Fibroblast of skin of scalp (primary cell): ENCODE data around the gene PILRA.
"Not testable (repeated sequence)": the region's sequence is repeated elsewhere in the genome, so short reads cannot be mapped to it uniquely, and the experiment has no call there.

Source experiments
- DNase-seq: peaks from one replicate; pipeline ENCODE4 v3.0.0-alpha.2; 2013

PILRA gene

DNA sequence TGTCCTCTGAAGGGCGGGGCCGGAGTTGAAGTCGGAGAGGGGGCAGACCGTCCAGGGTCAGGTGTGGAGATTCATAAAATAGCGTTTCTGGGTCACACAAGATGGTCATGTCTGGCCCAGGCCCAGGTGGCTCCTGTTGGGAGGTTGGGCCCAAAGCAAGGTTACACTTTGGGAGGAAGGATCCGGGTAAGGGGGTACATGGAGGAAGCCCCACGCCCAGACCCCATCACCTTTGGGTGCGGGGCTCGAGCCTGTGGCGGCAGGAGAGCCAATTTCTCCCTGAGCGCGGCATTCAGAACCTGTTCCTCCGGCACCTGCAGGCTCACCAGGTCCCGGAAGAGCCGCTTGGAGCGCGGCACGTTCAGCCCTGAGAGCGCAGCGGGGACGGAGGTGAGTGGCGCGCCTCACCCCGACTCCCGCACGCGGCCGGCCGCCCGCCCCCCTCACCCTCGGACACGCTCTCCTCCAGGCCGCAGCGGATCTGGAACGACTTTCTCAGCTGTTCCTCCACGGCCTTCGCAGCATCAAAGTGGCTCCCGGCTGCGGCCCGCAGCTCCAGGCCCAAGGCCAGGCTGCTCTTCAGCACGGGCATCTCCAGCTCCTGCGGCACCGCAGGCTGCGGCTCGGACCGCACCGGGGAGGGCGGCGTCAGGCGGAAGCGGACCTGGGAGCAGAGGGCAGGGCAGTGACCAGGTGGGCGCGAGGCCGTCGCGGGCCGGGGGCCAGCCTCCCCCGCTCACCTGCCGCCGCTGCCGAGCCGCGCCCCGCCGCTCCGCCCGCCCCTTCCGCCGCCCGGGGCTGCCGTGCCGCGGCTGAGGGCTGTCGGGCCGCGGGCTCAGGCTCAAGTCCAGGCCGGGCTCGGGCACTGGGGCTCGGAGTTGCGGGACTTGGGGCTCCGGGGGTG is 62.4 kb downstream of the PILRA start:
- no peak for DNase-seq

DNA sequence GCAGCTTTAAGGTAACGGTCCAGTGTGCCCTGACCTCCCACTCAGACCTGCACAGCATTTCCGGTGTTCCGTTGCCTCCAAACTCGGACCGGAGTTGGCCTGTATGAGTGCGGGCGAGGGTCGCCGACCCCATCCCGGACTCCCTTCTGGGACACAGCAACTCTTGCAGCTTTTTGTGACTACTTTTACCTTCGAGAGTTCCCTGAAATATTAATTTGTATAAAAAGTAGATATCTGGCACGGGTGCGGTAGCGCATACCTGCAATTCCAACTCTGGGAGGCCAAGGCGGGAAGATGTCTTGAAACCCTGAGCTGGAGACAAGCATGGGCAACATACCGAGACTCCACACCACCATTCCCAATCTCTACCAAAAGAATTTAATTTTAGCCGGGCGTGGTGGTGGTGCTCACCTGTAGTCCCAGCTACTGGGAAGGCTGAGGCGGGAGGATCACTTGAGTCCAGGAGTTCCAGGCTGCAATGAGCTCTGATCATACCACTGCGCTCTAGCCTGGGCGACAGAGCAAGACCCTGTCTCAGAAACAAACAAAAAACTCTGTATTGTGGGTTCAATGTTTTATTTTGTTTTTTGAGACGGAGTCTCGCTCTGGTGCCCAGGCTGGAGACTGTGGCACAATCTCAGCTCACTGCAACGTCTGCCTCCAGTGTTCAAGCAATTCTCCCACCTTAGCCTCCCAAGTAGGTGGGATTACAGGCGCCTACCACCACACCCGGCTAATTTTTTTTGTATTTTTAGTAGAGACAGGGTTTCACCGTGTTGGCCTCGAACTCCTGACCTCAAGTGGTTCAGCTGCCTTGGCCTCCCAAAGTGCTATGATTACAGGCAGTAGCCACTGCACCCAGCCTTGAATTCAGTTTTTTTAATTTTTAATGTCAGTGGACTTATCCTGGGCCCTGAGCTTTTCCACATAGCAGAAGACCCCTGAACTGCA is 64.1 kb downstream of the PILRA start:
- no peak for DNase-seq

DNA sequence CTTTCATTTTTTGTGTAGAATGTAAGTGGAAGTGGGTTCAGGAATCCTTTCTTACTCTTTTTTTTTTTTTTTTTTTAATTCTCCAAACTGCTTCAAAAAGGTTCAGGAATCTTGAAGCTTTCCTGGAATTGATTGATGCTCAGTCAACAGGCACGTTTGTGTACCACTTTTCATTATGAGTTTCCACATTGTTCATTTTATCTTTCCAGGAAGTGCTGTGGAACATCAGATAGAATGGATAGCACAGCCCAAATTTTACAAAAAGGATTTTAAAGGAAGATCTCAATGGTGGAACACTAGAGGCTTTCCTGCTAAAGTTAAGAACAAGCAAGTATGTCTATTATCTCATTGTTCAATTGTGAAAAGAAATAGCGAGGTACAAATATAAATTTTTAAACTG is 64.9 kb downstream of the PILRA start:
- DNase-seq = no peak

DNA sequence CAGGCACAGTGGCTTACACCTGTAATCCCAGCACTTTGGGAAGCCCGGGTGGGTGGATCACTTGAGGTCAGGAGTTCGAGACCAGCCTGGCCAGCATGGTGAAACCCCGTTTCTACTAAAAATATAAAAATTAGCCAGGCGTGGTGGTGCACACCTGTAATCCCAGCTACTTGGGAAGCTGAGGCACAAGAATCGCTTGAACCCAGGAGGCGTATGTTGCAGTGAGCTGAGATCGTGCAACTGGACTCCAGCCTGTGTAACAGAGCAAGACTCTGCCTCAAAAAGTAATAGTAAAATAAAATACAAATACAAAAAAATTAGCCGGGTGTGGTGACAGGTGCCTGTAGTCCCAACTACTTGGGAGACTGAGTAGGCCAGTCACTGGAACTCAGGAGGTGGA is 65.4 kb downstream of the PILRA start:
- not testable (repeated sequence) for DNase-seq

DNA sequence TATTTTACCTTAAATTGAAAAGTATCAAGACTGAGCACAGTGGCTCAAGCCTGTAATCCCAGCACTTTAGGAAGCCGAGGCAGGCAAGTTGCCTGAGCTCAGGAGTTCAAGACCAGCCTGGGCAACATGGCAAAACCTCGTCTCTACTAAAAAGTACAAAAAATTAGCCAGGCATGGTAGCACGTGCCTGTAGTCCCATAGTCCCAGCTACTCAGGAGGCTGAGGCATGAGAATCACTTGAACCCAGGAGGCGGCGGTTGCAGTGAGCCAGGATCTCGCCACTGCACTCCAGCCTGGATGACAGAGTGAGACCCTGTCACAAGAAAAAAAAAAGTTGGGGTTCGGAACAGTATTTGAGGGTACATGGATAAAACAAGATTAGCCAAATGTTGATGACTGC is 66.0 kb downstream of the PILRA start:
- DNase-seq = not testable (repeated sequence)

- no peak for DNase-seq
These were observed 68.6 kb downstream of the PILRA start for GRCh38 chr7:100441641-100442535.

DNA sequence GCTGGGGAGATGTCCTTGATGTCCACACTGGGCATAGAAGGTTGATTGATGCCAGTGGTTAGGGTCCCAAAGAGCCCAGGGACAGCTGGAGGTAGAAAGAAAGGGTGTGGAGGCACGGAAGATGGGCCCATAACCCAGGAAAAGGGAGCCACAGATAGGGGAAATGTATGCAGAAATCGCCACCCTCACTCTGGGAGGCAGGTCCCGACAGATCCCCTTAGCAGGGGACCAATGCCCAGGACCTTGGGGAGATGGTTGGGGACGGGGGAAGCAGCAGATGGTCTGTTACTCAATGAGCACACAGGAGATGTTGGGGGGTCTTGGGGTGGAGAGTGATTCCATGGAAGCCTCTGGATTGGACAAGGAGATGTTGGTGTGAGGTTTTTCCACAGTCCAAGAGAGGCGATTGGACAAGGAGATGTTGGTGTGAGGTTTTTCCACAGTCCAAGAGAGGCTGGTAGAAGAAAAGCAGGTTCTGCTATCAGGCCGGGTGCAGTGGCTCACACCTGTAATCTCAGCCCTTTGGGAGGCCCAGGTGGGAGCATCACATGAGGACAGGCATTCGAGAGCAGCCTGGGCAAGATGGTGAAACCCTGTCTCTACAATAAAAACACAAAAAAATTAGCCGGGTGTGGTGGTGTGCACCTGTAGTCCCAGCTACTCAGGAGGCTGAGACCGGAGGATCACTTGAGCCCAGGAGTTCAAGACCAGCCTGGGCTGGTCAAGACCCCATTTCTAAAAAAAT is 70.0 kb downstream of the PILRA start:
- no peak for DNase-seq

DNA sequence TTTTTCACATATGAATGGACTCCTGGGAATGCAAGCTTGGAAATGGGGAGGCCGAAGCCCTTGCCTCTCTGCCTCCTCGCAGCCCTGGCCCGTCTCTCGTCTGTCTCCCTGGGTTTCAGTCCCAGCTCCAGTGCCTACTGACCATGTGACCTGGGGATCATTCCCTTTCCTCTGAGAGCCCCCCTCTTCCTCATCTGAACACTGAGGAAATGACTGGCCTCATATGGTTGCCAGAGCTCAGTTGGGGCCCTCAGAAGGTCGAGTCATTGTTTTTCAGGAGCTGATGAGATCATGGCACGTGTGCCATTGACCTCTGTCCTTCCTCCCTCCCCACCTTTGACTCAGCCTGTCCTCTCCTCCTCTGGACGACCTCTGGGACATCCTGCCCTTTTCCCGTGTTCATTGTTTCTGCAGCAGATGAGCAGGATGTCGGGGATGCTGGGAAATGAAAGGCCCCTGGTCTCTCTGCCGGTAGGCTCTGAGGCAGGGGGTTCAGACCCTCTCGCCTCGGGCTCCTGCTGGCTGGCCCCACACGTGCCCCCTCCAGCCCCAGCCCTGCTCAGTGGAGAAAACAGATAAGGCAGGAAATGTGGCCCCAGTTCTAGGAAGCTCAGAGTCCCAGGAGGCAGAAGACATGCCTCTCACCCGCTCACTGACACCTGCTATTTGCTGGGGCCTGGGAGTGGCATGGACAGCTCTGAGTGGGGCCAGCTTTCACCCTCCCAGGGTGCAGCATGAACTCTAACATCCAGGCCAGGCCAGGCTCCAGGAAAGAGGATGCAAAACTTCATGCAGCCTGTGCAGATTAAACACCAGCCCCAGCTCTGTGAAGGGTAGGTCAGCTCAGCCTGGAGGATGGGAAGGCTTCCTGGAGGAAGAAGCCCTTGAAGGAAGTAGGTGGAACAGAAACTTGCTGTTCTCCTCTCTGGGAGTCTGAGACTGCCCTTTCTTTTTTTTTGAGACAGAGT is 71.3 kb downstream of the PILRA start:
- DNase-seq = no peak

DNA sequence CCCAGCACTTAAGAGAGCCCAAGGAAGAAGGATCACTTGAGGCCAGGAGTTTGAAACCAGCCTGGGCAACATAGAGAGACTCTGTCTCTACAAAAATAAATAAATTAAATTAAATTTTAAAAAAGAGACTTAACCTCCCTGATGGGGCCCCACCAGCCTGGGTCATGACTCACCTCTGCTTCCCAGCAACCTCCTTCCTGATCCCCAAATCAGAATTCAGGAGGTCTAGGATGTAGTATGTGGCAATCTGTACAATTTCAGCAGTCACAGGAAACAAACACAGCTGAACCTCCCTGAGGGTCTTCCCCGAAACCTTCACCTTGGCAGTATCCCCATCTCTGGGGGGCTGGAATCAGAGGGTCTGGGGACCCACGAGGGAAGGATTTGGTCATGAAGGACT is 72.8 kb downstream of the PILRA start:
- DNase-seq = no peak

- not testable (repeated sequence) for DNase-seq
These were observed 74.1 kb downstream of the PILRA start for GRCh38 chr7:100447363-100447762.

- DNase-seq = no peak
These were observed 76.0 kb downstream of the PILRA start for GRCh38 chr7:100449190-100449795.
